HepG2 (cell line): ENCODE data around the gene RPS6KB2. TPM values are rescaled to one million over a fixed set of nuclear protein-coding genes. Genes with fewer than 3 reads are reported as not detected.
A peak's percentile ranks its signal among the peaks of the same experiment; 100 is the strongest.

Source experiments
- ETV5 ChIP-seq: IDR thresholded peaks from 2 replicates; pipeline ENCODE4 v1.6.1; 2018; ENCODE audit warnings: missing biosample characterization, missing genetic modification reagents, inconsistent platforms, borderline replicate concordance
- GATAD2A ChIP-seq: IDR thresholded peaks from 2 replicates; pipeline ENCODE4 v1.6.1; 2016
- HDAC1 ChIP-seq: sonication (generic); formaldehyde crosslinking; IDR thresholded peaks from 2 replicates; pipeline ENCODE4 v1.5.1; 2020; ENCODE audit warnings: mild to moderate bottlenecking, missing genetic modification reagents
- HNRNPL ChIP-seq: fragments of 200-400 bp; formaldehyde crosslinking; IDR thresholded peaks from 2 replicates; pipeline ENCODE4 v1.6.1; 2017; ENCODE audit warnings: mild to moderate bottlenecking, low read depth, low read length
- HOXA5 ChIP-seq: sonication (generic); formaldehyde crosslinking; IDR thresholded peaks from 2 replicates; pipeline ENCODE4 v1.4.0; 2020; ENCODE audit warnings: missing genetic modification reagents
- KAT8 ChIP-seq: IDR thresholded peaks from 2 replicates; pipeline ENCODE4 v1.6.1; 2016; ENCODE audit warnings: missing genetic modification reagents, missing compliant biosample characterization
- MEIS2 ChIP-seq: sonication (generic); formaldehyde crosslinking; IDR thresholded peaks from 2 replicates; pipeline ENCODE4 v1.9.0; 2021; ENCODE audit warnings: mild to moderate bottlenecking, missing genetic modification reagents
- MIXL1 ChIP-seq: IDR thresholded peaks from 2 replicates; pipeline ENCODE4 v1.6.1; 2016
- PHF20 ChIP-seq: sonication (generic); formaldehyde crosslinking; IDR thresholded peaks from 2 replicates; pipeline ENCODE4 v1.5.0; 2020; ENCODE audit warnings: mild to moderate bottlenecking, missing genetic modification reagents
- ZNF274 ChIP-seq: sonication (generic); formaldehyde crosslinking; IDR thresholded peaks from 2 replicates; pipeline ENCODE4 v1.5.1; 2020; ENCODE audit warnings: mild to moderate bottlenecking, missing genetic modification reagents
- ZNF331 ChIP-seq: sonication (generic); formaldehyde crosslinking; IDR thresholded peaks from 2 replicates; pipeline ENCODE4 v1.4.0; 2020; ENCODE audit warnings: missing genetic modification reagents
- ZNF660 ChIP-seq: sonication (generic); formaldehyde crosslinking; IDR thresholded peaks from 2 replicates; pipeline ENCODE4 v1.5.1; 2020; ENCODE audit warnings: mild to moderate bottlenecking, low read depth, missing genetic modification reagents, borderline replicate concordance
- ZNF782 ChIP-seq: sonication (generic); formaldehyde crosslinking; IDR thresholded peaks from 2 replicates; pipeline ENCODE4 v1.4.0; 2020; ENCODE audit warnings: missing genetic modification reagents, mild to moderate bottlenecking, borderline replicate concordance
- ZNF891 ChIP-seq: sonication (generic); formaldehyde crosslinking; IDR thresholded peaks from 2 replicates; pipeline ENCODE4 v1.5.0; 2020; ENCODE audit warnings: mild to moderate bottlenecking, missing genetic modification reagents
- polyA plus RNA-seq, 8 experiments: library from polyadenylated mRNA; depleted of rRNA in 3 of 8; stranded (reverse) in 7 of 8; unstranded in 1 of 8; fragments of >200 nt; fragmentation: Illumina TruSeq in 4 of 8; extraction: Trizol in 4 of 8; gene quantifications; 2 replicates each; pipeline versions ENCODE4 v1.2.1 to v1.2.3, GENCODE V29; 2011 to 2016; ENCODE audit warnings: low read depth in 4 of 8, missing spikeins in 1 of 8, mixed read lengths in 1 of 8; ENCODE audit not compliant: insufficient read depth in 1 of 8
- total RNA-seq, 5 experiments: library from RNA; depleted of rRNA; stranded (reverse); fragments of >200 nt; fragmentation: Illumina TruSeq; extraction: Trizol; gene quantifications; 2 replicates each; pipeline ENCODE4 v1.2.3, GENCODE V29; 2016; ENCODE audit warnings: low read depth in 1 of 5
- TF ChIP-seq, protein P1 (sequence below): sonication (generic); formaldehyde crosslinking; IDR thresholded peaks from 2 replicates; pipeline ENCODE4 v1.4.0; 2020; ENCODE audit warnings: missing genetic modification reagents, borderline replicate concordance
- TF ChIP-seq, protein P2 (sequence below): sonication (generic); formaldehyde crosslinking; IDR thresholded peaks from 2 replicates; pipeline ENCODE4 v1.8.0; 2022; ENCODE audit warnings: missing genetic modification reagents, mild to moderate bottlenecking, moderate library complexity, borderline replicate concordance
- TF ChIP-seq, protein P3 (sequence below): IDR thresholded peaks from 2 replicates; pipeline ENCODE4 v1.6.1; 2018; ENCODE audit warnings: missing genetic modification reagents
- TF ChIP-seq, protein P4 (sequence below): sonication (generic); formaldehyde crosslinking; IDR thresholded peaks from 2 replicates; pipeline ENCODE4 v1.4.0; 2020; ENCODE audit warnings: missing genetic modification reagents, mild to moderate bottlenecking, borderline replicate concordance

The RPS6KB2 gene
- total and polyA plus RNA-seq, 2 of the 13 experiments (the other 11 are each of a cell fraction or from before 2014, with no cell fraction given), result 52.9 to 54.8 TPM

DNA sequence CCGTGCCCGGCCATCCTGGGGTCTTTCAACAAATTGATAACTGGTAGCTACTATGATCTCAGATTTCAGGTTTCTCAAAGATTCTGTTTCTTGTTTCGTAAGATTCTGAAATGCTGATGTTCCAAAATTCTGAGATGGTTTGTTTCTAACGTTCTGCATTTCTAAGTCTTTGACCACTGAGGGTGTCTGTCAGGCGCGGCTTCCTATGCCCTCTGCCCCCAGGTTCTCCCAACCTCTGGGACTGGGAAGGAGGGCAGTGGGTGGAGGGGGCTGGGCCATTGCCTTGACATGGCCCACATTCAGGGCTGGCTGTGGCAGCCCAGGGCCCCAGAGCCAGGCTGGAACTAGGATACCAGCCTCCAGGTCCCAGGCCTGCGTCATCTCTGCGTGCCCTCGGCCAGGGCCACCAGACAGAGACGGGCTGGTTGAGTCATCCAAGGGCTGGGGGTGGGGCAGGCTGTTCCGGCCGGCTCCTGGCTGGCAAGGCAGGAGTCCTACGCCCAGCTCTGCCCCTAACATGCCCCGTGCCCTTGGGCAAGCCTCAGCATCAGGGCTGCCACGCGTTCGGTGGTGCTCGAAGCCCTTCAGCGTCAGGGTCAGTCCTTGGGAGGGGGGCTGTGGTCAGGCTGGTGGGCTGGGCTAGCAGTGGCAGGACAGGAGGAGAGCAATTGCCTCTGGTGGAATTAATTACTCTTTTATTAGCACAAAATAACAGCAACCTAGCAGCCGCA, 35.6 kb downstream of the RPS6KB2 start (continued):
- TF ChIP-seq, protein P1, sequence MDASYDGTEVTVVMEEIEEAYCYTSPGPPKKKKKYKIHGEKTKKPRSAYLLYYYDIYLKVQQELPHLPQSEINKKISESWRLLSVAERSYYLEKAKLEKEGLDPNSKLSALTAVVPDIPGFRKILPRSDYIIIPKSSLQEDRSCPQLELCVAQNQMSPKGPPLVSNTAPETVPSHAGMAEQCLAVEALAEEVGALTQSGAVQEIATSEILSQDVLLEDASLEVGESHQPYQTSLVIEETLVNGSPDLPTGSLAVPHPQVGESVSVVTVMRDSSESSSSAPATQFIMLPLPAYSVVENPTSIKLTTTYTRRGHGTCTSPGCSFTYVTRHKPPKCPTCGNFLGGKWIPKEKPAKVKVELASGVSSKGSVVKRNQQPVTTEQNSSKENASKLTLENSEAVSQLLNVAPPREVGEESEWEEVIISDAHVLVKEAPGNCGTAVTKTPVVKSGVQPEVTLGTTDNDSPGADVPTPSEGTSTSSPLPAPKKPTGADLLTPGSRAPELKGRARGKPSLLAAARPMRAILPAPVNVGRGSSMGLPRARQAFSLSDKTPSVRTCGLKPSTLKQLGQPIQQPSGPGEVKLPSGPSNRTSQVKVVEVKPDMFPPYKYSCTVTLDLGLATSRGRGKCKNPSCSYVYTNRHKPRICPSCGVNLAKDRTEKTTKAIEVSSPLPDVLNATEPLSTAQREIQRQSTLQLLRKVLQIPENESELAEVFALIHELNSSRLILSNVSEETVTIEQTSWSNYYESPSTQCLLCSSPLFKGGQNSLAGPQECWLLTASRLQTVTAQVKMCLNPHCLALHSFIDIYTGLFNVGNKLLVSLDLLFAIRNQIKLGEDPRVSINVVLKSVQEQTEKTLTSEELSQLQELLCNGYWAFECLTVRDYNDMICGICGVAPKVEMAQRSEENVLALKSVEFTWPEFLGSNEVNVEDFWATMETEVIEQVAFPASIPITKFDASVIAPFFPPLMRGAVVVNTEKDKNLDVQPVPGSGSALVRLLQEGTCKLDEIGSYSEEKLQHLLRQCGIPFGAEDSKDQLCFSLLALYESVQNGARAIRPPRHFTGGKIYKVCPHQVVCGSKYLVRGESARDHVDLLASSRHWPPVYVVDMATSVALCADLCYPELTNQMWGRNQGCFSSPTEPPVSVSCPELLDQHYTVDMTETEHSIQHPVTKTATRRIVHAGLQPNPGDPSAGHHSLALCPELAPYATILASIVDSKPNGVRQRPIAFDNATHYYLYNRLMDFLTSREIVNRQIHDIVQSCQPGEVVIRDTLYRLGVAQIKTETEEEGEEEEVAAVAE (CRISPR knock-in tag), result no peak
- TF ChIP-seq, protein P2, sequence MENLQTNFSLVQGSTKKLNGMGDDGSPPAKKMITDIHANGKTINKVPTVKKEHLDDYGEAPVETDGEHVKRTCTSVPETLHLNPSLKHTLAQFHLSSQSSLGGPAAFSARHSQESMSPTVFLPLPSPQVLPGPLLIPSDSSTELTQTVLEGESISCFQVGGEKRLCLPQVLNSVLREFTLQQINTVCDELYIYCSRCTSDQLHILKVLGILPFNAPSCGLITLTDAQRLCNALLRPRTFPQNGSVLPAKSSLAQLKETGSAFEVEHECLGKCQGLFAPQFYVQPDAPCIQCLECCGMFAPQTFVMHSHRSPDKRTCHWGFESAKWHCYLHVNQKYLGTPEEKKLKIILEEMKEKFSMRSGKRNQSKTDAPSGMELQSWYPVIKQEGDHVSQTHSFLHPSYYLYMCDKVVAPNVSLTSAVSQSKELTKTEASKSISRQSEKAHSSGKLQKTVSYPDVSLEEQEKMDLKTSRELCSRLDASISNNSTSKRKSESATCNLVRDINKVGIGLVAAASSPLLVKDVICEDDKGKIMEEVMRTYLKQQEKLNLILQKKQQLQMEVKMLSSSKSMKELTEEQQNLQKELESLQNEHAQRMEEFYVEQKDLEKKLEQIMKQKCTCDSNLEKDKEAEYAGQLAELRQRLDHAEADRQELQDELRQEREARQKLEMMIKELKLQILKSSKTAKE (CRISPR knock-in tag), result peak; percentile 35; the same call in 1 of the 2 replicates
- TF ChIP-seq HOXA5 (CRISPR knock-in tag), result no peak
- peak; percentile 7; the same call in 1 of the 2 replicates for TF ChIP-seq MIXL1 (CRISPR knock-in tag)
- TF ChIP-seq MEIS2, result no peak
- no peak for TF ChIP-seq ZNF331 (CRISPR knock-in tag)
- TF ChIP-seq ZNF782 (CRISPR knock-in tag), result no peak
- peak; percentile 72; the same call in 1 of the 2 replicates for TF ChIP-seq ZNF274 (CRISPR knock-in tag)
- TF ChIP-seq, protein P3, sequence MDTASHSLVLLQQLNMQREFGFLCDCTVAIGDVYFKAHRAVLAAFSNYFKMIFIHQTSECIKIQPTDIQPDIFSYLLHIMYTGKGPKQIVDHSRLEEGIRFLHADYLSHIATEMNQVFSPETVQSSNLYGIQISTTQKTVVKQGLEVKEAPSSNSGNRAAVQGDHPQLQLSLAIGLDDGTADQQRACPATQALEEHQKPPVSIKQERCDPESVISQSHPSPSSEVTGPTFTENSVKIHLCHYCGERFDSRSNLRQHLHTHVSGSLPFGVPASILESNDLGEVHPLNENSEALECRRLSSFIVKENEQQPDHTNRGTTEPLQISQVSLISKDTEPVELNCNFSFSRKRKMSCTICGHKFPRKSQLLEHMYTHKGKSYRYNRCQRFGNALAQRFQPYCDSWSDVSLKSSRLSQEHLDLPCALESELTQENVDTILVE (CRISPR knock-in tag), result no peak
- TF ChIP-seq PHF20 (CRISPR knock-in tag), result peak; percentile 49
- TF ChIP-seq KAT8 (CRISPR knock-in tag), result peak; percentile 46; the same call in 1 of the 2 replicates
- peak; percentile 97 for TF ChIP-seq HNRNPL
- TF ChIP-seq, protein P4, sequence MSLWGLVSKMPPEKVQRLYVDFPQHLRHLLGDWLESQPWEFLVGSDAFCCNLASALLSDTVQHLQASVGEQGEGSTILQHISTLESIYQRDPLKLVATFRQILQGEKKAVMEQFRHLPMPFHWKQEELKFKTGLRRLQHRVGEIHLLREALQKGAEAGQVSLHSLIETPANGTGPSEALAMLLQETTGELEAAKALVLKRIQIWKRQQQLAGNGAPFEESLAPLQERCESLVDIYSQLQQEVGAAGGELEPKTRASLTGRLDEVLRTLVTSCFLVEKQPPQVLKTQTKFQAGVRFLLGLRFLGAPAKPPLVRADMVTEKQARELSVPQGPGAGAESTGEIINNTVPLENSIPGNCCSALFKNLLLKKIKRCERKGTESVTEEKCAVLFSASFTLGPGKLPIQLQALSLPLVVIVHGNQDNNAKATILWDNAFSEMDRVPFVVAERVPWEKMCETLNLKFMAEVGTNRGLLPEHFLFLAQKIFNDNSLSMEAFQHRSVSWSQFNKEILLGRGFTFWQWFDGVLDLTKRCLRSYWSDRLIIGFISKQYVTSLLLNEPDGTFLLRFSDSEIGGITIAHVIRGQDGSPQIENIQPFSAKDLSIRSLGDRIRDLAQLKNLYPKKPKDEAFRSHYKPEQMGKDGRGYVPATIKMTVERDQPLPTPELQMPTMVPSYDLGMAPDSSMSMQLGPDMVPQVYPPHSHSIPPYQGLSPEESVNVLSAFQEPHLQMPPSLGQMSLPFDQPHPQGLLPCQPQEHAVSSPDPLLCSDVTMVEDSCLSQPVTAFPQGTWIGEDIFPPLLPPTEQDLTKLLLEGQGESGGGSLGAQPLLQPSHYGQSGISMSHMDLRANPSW (CRISPR knock-in tag), result peak; percentile 25; the same call in 1 of the 2 replicates
- no peak for TF ChIP-seq ZNF660 (CRISPR knock-in tag)
- TF ChIP-seq HDAC1 (CRISPR knock-in tag), result peak; percentile 55
- peak; percentile 42; the same call in 1 of the 2 replicates for TF ChIP-seq ZNF891 (CRISPR knock-in tag)
- peak; percentile 36; the same call in 1 of the 2 replicates for TF ChIP-seq GATAD2A (CRISPR knock-in tag)
- TF ChIP-seq ETV5 (CRISPR knock-in tag), result peak; percentile 60
